H1 (cell line): ENCODE results near the gene MT1H. TPM values are rescaled to one million over a fixed set of nuclear protein-coding genes. Genes with fewer than 3 reads are reported as not detected.

Experiments used
- CTCF ChIA-PET: fragments of 300-600 bp; sonication (Branson Sonifier 250); formaldehyde crosslinking; loops from one replicate; lab custom pipeline; 2021; ENCODE audit not compliant: partially characterized antibody; lab: Charles Lee
- POLR2A ChIA-PET: fragments of 300-600 bp; sonication (Branson Sonifier 250); formaldehyde crosslinking; loops from one replicate; lab custom pipeline; 2021; ENCODE audit warnings: inconsistent platforms; ENCODE audit not compliant: partially characterized antibody; lab: Charles Lee
- DNase-seq, 2 experiments: peaks; one replicate each; pipeline versions ENCODE4 v3.0.0 to v3.0.0-alpha.2; 2010 to 2022; ENCODE audit warnings: low spot score in 2 of 2, low read depth in 1 of 2, mixed read lengths in 1 of 2
- FAIRE-seq: peaks from 2 replicates; lab custom pipeline; 2011; peaks lifted over from hg19 to GRCh38; lab: Jason Lieb, UNC
- H2AFZ ChIP-seq: 2 replicates; pipeline ENCODE4 v1.8.1; 2012; ENCODE audit warnings: low read length, inconsistent platforms
- H2AK5ac ChIP-seq: 2 replicates; pipeline ENCODE4 v1.6.1; 2013; ENCODE audit warnings: low read depth, low read length
- H2BK120ac ChIP-seq: replicated peaks from 2 replicates; pipeline ENCODE3; 2013; ENCODE audit warnings: low read depth, low read length, inconsistent platforms
- H2BK12ac ChIP-seq: 2 replicates; pipeline ENCODE4 v1.6.1; 2013; ENCODE audit warnings: low read depth, low read length
- H2BK15ac ChIP-seq: 2 replicates; pipeline ENCODE4 v1.6.1; 2013; ENCODE audit warnings: low read length
- H2BK20ac ChIP-seq: 2 replicates; pipeline ENCODE4 v1.6.1; 2013; ENCODE audit warnings: low read length
- H2BK5ac ChIP-seq: 2 replicates; pipeline ENCODE4 v1.6.1; 2013; ENCODE audit warnings: low read depth, low read length
- H3K14ac ChIP-seq: 2 replicates; pipeline ENCODE4 v1.6.1; 2013; ENCODE audit warnings: inconsistent platforms; ENCODE audit not compliant: insufficient read length
- H3K18ac ChIP-seq: 2 replicates; pipeline ENCODE4 v1.6.1; 2013; ENCODE audit warnings: low read length; ENCODE audit errors: extremely low read depth
- H3K23ac ChIP-seq: 2 replicates; pipeline ENCODE4 v1.6.1; 2013; ENCODE audit warnings: inconsistent platforms; ENCODE audit not compliant: insufficient read length
- H3K23me2 ChIP-seq: 2 replicates; pipeline ENCODE4 v1.6.1; 2013; ENCODE audit warnings: low read depth, low read length
- H3K27ac ChIP-seq: 2 replicates; pipeline ENCODE4 v1.6.1; 2011; ENCODE audit warnings: low read depth, low read length, inconsistent platforms
- H3K27me3 ChIP-seq, 4 experiments: replicated peaks in 1 of 4; 1 replicate in 1 of 4; 2 replicates in 3 of 4; pipeline versions ENCODE4 v1.6.1 to v1.8.1; 2011 to 2013; ENCODE audit warnings: low read length in 3 of 4, mild to moderate bottlenecking in 3 of 4, inconsistent platforms in 2 of 4, mixed read lengths in 2 of 4, moderate library complexity in 1 of 4; ENCODE audit not compliant: control insufficient read depth in 3 of 4, insufficient read depth in 3 of 4; ENCODE audit errors: extremely low read depth in 1 of 4
- H3K36me3 ChIP-seq, 4 experiments: 2 replicates each; pipeline versions ENCODE4 v1.6.1 to v1.8.1; 2011 to 2013; ENCODE audit warnings: mild to moderate bottlenecking in 4 of 4, low read length in 3 of 4, moderate library complexity in 2 of 4, control low read depth in 1 of 4, inconsistent platforms in 1 of 4; ENCODE audit not compliant: insufficient read depth in 4 of 4, control insufficient read depth in 2 of 4
- H3K4ac ChIP-seq: replicated peaks from 2 replicates; pipeline ENCODE3; 2013; ENCODE audit warnings: low read length, low read depth, mixed read lengths, inconsistent platforms; ENCODE audit not compliant: insufficient read length
- H3K4me1 ChIP-seq, 4 experiments: replicated peaks in 1 of 4; 1 replicate in 1 of 4; 2 replicates in 3 of 4; pipeline versions ENCODE4 v1.6.1 to v1.8.1; 2011 to 2013; ENCODE audit warnings: low read length in 3 of 4, inconsistent platforms in 2 of 4, mixed read lengths in 1 of 4; ENCODE audit not compliant: insufficient read depth in 4 of 4, control insufficient read depth in 3 of 4
- H3K4me2 ChIP-seq, 2 experiments: 2 replicates each; pipeline versions ENCODE4 v1.6.1 to v1.8.1; 2011 to 2013; ENCODE audit warnings: low read depth in 2 of 2, low read length in 2 of 2, control low read depth in 1 of 2, inconsistent platforms in 1 of 2, mild to moderate bottlenecking in 1 of 2; ENCODE audit not compliant: insufficient read depth in 1 of 2
- H3K4me3 ChIP-seq, 4 experiments: fragments of 200-600, 300-600 bp in 1 of 4; sonication (generic), shearing (Covaris generic), sonication (Bioruptor Twin) in 1 of 4; 2 replicates each; pipeline versions ENCODE4 v1.5.1 to v1.8.1; 2011 to 2016; ENCODE audit warnings: low read length in 4 of 4, low read depth in 3 of 4, control low read depth in 2 of 4, inconsistent platforms in 2 of 4, mild to moderate bottlenecking in 2 of 4, mixed read lengths in 1 of 4, moderate library complexity in 1 of 4; ENCODE audit not compliant: insufficient read depth in 2 of 4; ENCODE audit errors: extremely low read depth in 1 of 4
- H3K56ac ChIP-seq: replicated peaks from 2 replicates; pipeline ENCODE3; 2013; ENCODE audit warnings: low read depth, mild to moderate bottlenecking, mixed read lengths, low read length, inconsistent platforms; ENCODE audit not compliant: insufficient read length
- H3K79me1 ChIP-seq: 2 replicates; pipeline ENCODE4 v1.6.1; 2013; ENCODE audit warnings: low read depth, low read length, control low read depth
- H3K79me2 ChIP-seq, 2 experiments: 2 replicates each; pipeline versions ENCODE4 v1.6.1 to v1.8.1; 2012 to 2013; ENCODE audit warnings: low read length in 2 of 2, mild to moderate bottlenecking in 2 of 2, inconsistent platforms in 1 of 2; ENCODE audit not compliant: insufficient read depth in 2 of 2, control insufficient read depth in 1 of 2
- H3K9ac ChIP-seq, 4 experiments: replicated peaks in 1 of 4; 1 replicate in 1 of 4; 2 replicates in 3 of 4; pipeline versions ENCODE4 v1.6.1 to v1.8.1; 2011 to 2013; ENCODE audit warnings: low read depth in 3 of 4, low read length in 3 of 4, control low read depth in 2 of 4, mild to moderate bottlenecking in 2 of 4, moderate library complexity in 2 of 4, inconsistent platforms in 1 of 4; ENCODE audit errors: extremely low read depth in 1 of 4
- H3K9me3 ChIP-seq, 2 experiments: 2 replicates each; pipeline versions ENCODE4 v1.6.1 to v1.8.1; 2012 to 2013; ENCODE audit warnings: mild to moderate bottlenecking in 2 of 2, moderate library complexity in 2 of 2, control low read depth in 1 of 2, inconsistent platforms in 1 of 2, low read depth in 1 of 2, low read length in 1 of 2, mixed read lengths in 1 of 2; ENCODE audit not compliant: insufficient read depth in 2 of 2
- H4K20me1 ChIP-seq, 2 experiments: replicated peaks in 1 of 2; 2 replicates each; pipeline versions ENCODE3 to v1.8.1; 2011 to 2013; ENCODE audit warnings: inconsistent platforms in 2 of 2, low read length in 2 of 2, mild to moderate bottlenecking in 1 of 2; ENCODE audit not compliant: insufficient read depth in 2 of 2, control insufficient read depth in 1 of 2
- H4K5ac ChIP-seq: 2 replicates; pipeline ENCODE4 v1.6.1; 2013; ENCODE audit warnings: low read length, low read depth, mixed read lengths, inconsistent platforms; ENCODE audit not compliant: insufficient read length
- H4K8ac ChIP-seq: 2 replicates; pipeline ENCODE4 v1.8.0; 2013; ENCODE audit warnings: mild to moderate bottlenecking, moderate library complexity, low read length, inconsistent platforms; ENCODE audit not compliant: insufficient read depth; ENCODE audit errors: extremely low read depth
- H4K91ac ChIP-seq: replicated peaks from 2 replicates; pipeline ENCODE3; 2013; ENCODE audit warnings: low read length, mixed read lengths, inconsistent platforms; ENCODE audit not compliant: insufficient read length
- JUN ChIP-seq: IDR thresholded peaks from 2 replicates; pipeline ENCODE4 v1.6.1; 2011; ENCODE audit warnings: low read depth, mild to moderate bottlenecking, improper control_type of control experiment, low read length
- RBBP5 ChIP-seq: IDR thresholded peaks from 2 replicates; pipeline ENCODE4 v1.7.1; 2012; ENCODE audit warnings: low read depth, mild to moderate bottlenecking, inconsistent platforms, low read length, moderate library complexity, borderline replicate concordance
- SUZ12 ChIP-seq: fragments of 200-600 bp; sonication (generic); IDR thresholded peaks from 2 replicates; pipeline ENCODE4 v1.6.1; 2012; ENCODE audit warnings: mild to moderate bottlenecking, inconsistent platforms, low read length, moderate library complexity, mixed read lengths
- WGBS, 2 experiments: shearing (Covaris generic) in 1 of 2; methylation state at CpG; one replicate each; pipeline versions ENCODE4 v1.1.6 to v1.1.7; 2013 to 2015; ENCODE audit warnings: low lambda C conversion rate in 2 of 2, mixed read lengths in 2 of 2, inconsistent platforms in 1 of 2, low coverage in 1 of 2, missing lambda C conversion rate in 1 of 2; ENCODE audit not compliant: insufficient replicate concordance in 2 of 2, insufficient coverage in 1 of 2, insufficient read length in 1 of 2; ENCODE audit errors: extremely low coverage in 1 of 2, missing lambda C conversion rate in 1 of 2; 5-methylcytosine and 5-hydroxymethylcytosine counted together
- polyA plus RNA-seq, 7 experiments: library from polyadenylated mRNA; depleted of rRNA in 3 of 7; stranded (reverse) in 5 of 7; unstranded in 2 of 7; fragments of >200 nt in 5 of 7; fragments of 200-250 nt in 2 of 7; gene quantifications; 1 replicate in 5 of 7; 2 replicates in 1 of 7; 4 replicates in 1 of 7; pipeline versions ENCODE4 v1.2.1 to v1.2.3, GENCODE V29; 2011 to 2013; ENCODE audit warnings: missing spikeins in 2 of 7, mixed read lengths in 2 of 7
- total RNA-seq: library from RNA; stranded (reverse); fragmentation: NEBNext Ultra II Directional; extraction: Animal tissue kit (Norgen Biotek cat#: 25700); gene quantifications from 2 replicates; pipeline ENCODE4 v1.2.1, GENCODE V29; 2021

MT1H gene
- total and polyA plus RNA-seq, 2 of the 8 experiments (the other 6 are each of a cell fraction or from before 2014, with no cell fraction given) = 11.9 to 95.7 TPM

GRCh38 chr16:56631832-56632155, 37.8 kb upstream of the MT1H start:
- Histone ChIP-seq H3K9ac (no peak overlapping the region), H2BK120ac (no peak overlapping the region), H3K4me2 (peak overlapping the region; percentile 68 to 72), H3K79me1 (no peaks in the 10 kb centered on the region), H3K18ac (peak overlapping the region; percentile 62; the same call in 1 of the 2 replicates), H3K27ac (no peak overlapping the region), H3K4ac (no peak overlapping the region), H3K79me2 (no peaks in the 10 kb centered on the region), H4K91ac (no peak overlapping the region), H2BK20ac (no peak overlapping the region), H2BK12ac (no peak overlapping the region), H3K56ac (no peak overlapping the region), H3K4me3 (peak overlapping the region; percentile 22 to 56 (median 32); a peak in 4 of 8 replicates), H3K9me3 (no peaks in the 10 kb centered on the region), H4K20me1 (peaks cover 14 to 28% of the 10 kb centered on the region in 2 experiments), H3K23ac (no peak overlapping the region), H4K8ac (no peak overlapping the region), H2BK5ac (no peak overlapping the region), H3K4me1 (peaks cover 0 to 12% (median 6%) of the 10 kb centered on the region in 4 experiments; a peak in 6 of 7 replicates), H2BK15ac (no peak overlapping the region), H4K5ac (no peak overlapping the region), H3K23me2 (peaks cover 4% of the 10 kb centered on the region; the same call in 1 of the 2 replicates), H2AK5ac (no peak overlapping the region), H3K27me3 (peaks cover 88 to 98% (median 96%) of the 10 kb centered on the region in 4 experiments), H3K14ac (no peak overlapping the region), H3K36me3 (no peaks in the 10 kb centered on the region; a peak in 1 of 8 replicates), H2AFZ (no peak overlapping the region)
- DNase-seq (no peak), FAIRE-seq (no peak)
- POLR2A ChIA-PET = interaction anchor here (0.6 to 2.2 kb wide), 6 partner anchors 9 to 55 kb away, joined by 3 to 8 read pairs (median 3); partner anchors contain the start of genes MT1G and MT1H
- TF ChIP-seq JUN (no peak), SUZ12 (peak; percentile 87), RBBP5 (no peak)
- CTCF ChIA-PET = interaction anchor here (1.4 to 3.1 kb wide), 4 partner anchors 9 to 37 kb away, joined by 3 to 12 read pairs (median 6); no protein-coding TSS in a partner anchor
- 8% methylated on average over 11 of the region's 14 CpGs; no CpG with 5 or more reads in 1 of the 2 experiments for WGBS, 2 experiments
